HG03135 (cell line): ENCODE results near the gene INAFM2.

Experiments used
- ATAC-seq: cut with Tn5 transposase; IDR thresholded peaks from one replicate; pipeline ENCODE4 v1.9.1; 2021; ENCODE audit warnings: mild to moderate bottlenecking, moderate library complexity; ENCODE audit not compliant: unreplicated experiment

INAFM2 gene

GRCh38 chr15:40323239-40323952 lies at the start of gene INAFM2:
Gene INAFM2, plus strand, starts transcription at chr15:40323692. Its CDS starts 364 bp downstream, at chr15:40324056.
- ATAC-seq: peak; percentile 89

GRCh38 chr15:40274350-40275274 lies 48.9 kb upstream of the INAFM2 start:
- no peak for ATAC-seq

GRCh38 chr15:40275523-40275922 lies 48.0 kb upstream of the INAFM2 start:
- no peak for ATAC-seq

GRCh38 chr15:40275954-40276353 lies 47.5 kb upstream of the INAFM2 start:
- no peak for ATAC-seq

- no peak for ATAC-seq
Observed at GRCh38 chr15:40276927-40277326, 46.6 kb upstream of the INAFM2 start.

- no peak for ATAC-seq
Observed at GRCh38 chr15:40277471-40277870, 46.0 kb upstream of the INAFM2 start.

- no peak for ATAC-seq
Observed at GRCh38 chr15:40278026-40278425, 45.5 kb upstream of the INAFM2 start.

GRCh38 chr15:40279437-40280141 lies 43.9 kb upstream of the INAFM2 start:
- ATAC-seq: no peak

GRCh38 chr15:40280260-40281056 lies 43.0 kb upstream of the INAFM2 start:
- no peak for ATAC-seq

GRCh38 chr15:40281057-40281800 lies 42.3 kb upstream of the INAFM2 start:
- no peak for ATAC-seq

GRCh38 chr15:40281801-40282146 lies 41.7 kb upstream of the INAFM2 start:
- no peak for ATAC-seq

- ATAC-seq: no peak
Observed at GRCh38 chr15:40282147-40282868, 41.2 kb upstream of the INAFM2 start.

GRCh38 chr15:40282869-40283614 lies 40.5 kb upstream of the INAFM2 start, which contains the start of gene ANKRD63:
Gene ANKRD63, minus strand, starts transcription at chr15:40283064. Its CDS starts 478 bp downstream, at chr15:40282586.
- no peak for ATAC-seq

GRCh38 chr15:40283615-40284300 lies 39.7 kb upstream of the INAFM2 start:
- ATAC-seq: no peak

GRCh38 chr15:40285151-40285550 lies 38.3 kb upstream of the INAFM2 start:
- ATAC-seq: no peak

- no peak for ATAC-seq
Observed at GRCh38 chr15:40285554-40286011, 37.9 kb upstream of the INAFM2 start.

- ATAC-seq: no peak
Observed at GRCh38 chr15:40286061-40286532, 37.4 kb upstream of the INAFM2 start.

GRCh38 chr15:40286794-40287193 lies 36.7 kb upstream of the INAFM2 start:
- no peak for ATAC-seq
